ENCODE results near the gene IL17A.
A peak's percentile ranks its signal among the peaks of the same experiment; 100 is the strongest.

The IL17A gene

DNA sequence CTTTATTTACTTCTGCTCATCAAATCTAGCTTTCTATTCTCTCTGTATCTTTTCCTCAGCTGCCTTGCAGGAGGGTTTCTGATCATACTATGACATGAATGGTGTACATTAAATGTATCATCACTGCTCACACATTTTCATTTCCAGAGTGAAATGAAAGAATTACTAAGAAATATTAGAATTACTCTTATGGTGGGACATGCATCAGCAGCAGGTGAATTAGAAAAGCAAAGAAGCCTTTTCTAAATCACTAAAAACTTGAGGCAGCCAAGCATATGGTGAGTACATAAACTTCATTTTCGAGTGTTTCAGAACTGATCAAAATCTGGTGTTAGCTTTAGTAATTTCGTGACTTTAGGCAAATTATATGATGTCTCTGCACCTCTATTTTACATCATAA lies 23.6 kb downstream of the IL17A start:
- H3K4me1 ChIP-seq (ENCODE audit: control insufficient read depth, low read depth, low read length), result no peaks in the 10 kb centered on the region
- H3K79me1 ChIP-seq (ENCODE audit: low read length), result no peaks in the 10 kb centered on the region
- H3K9ac ChIP-seq (ENCODE audit: low read length), result no peak overlapping the region
- no peak overlapping the region for H3K4me3 ChIP-seq (ENCODE audit: low read length)
- no peak overlapping the region for H3K4ac ChIP-seq (ENCODE audit: low read depth, low read length)
- no peak overlapping the region for H4K8ac ChIP-seq (ENCODE audit: low read depth, low read length)
- H2BK5ac ChIP-seq (ENCODE audit: low read length), result no peak overlapping the region
- no peak overlapping the region for H3K18ac ChIP-seq (ENCODE audit: low read length)
- H3K4me2 ChIP-seq (ENCODE audit: low read length), result no peak overlapping the region
- H2BK15ac ChIP-seq (replicated peaks; ENCODE audit: low read depth), result no peak overlapping the region
- no peak overlapping the region for H3K56ac ChIP-seq (ENCODE audit: low read length)
- no peaks in the 10 kb centered on the region for H3K79me2 ChIP-seq (ENCODE audit: control insufficient read depth, insufficient read depth, low read length)
- no CpG with 5 or more reads among the region's 2 CpGs for WGBS (ENCODE audit: extremely low coverage, insufficient coverage, low lambda C conversion rate)
- no peak overlapping the region for H3K27ac ChIP-seq (ENCODE audit: low read depth, low read length)
- DNase-seq, result no peak
- no peak overlapping the region for H2AK5ac ChIP-seq (ENCODE audit: low read length)
- no peaks in the 10 kb centered on the region for H3K27me3 ChIP-seq (ENCODE audit: insufficient read depth, low read length, poor library complexity)
- H3K36me3 ChIP-seq (ENCODE audit: control insufficient read depth, insufficient read depth, low read length), result no peaks in the 10 kb centered on the region
- H2BK120ac ChIP-seq (ENCODE audit: low read depth, low read length), result no peak overlapping the region
- H4K5ac ChIP-seq (ENCODE audit: low read length), result no peak overlapping the region
- no peak overlapping the region for H3K23ac ChIP-seq (ENCODE audit: low read length)

GRCh38 chr6:52210227-52210626 lies 24.1 kb downstream of the IL17A start:
- DNase-seq, result no peak
- no peak overlapping the region for H3K18ac ChIP-seq (ENCODE audit: low read length)
- no peak overlapping the region for H2BK120ac ChIP-seq (ENCODE audit: low read depth, low read length)
- no peaks in the 10 kb centered on the region for H3K36me3 ChIP-seq (ENCODE audit: control insufficient read depth, insufficient read depth, low read length)
- WGBS (ENCODE audit: extremely low coverage, insufficient coverage, low lambda C conversion rate), result no CpG with 5 or more reads among the region's 2 CpGs
- H3K56ac ChIP-seq (ENCODE audit: low read length), result no peak overlapping the region
- no peak overlapping the region for H3K9ac ChIP-seq (ENCODE audit: low read length)
- H3K79me2 ChIP-seq (ENCODE audit: control insufficient read depth, insufficient read depth, low read length), result no peaks in the 10 kb centered on the region
- H3K27me3 ChIP-seq (ENCODE audit: insufficient read depth, low read length, poor library complexity), result no peaks in the 10 kb centered on the region
- H2BK5ac ChIP-seq (ENCODE audit: low read length), result no peak overlapping the region
- no peak overlapping the region for H4K5ac ChIP-seq (ENCODE audit: low read length)
- H3K27ac ChIP-seq (ENCODE audit: low read depth, low read length), result no peak overlapping the region
- H3K23ac ChIP-seq (ENCODE audit: low read length), result no peak overlapping the region
- H3K4me2 ChIP-seq (ENCODE audit: low read length), result no peak overlapping the region
- no peak overlapping the region for H2AK5ac ChIP-seq (ENCODE audit: low read length)
- no peak overlapping the region for H3K4ac ChIP-seq (ENCODE audit: low read depth, low read length)
- no peak overlapping the region for H4K8ac ChIP-seq (ENCODE audit: low read depth, low read length)
- H2BK15ac ChIP-seq (replicated peaks; ENCODE audit: low read depth), result no peak overlapping the region
- no peaks in the 10 kb centered on the region for H3K79me1 ChIP-seq (ENCODE audit: low read length)
- no peak overlapping the region for H3K4me3 ChIP-seq (ENCODE audit: low read length)
- H3K4me1 ChIP-seq (ENCODE audit: control insufficient read depth, low read depth, low read length), result no peaks in the 10 kb centered on the region

- H3K18ac ChIP-seq (ENCODE audit: low read length), result no peak overlapping the region
- no peak overlapping the region for H3K23ac ChIP-seq (ENCODE audit: low read length)
- no peak overlapping the region for H2BK15ac ChIP-seq (replicated peaks; ENCODE audit: low read depth)
- H3K56ac ChIP-seq (ENCODE audit: low read length), result no peak overlapping the region
- H3K9ac ChIP-seq (ENCODE audit: low read length), result no peak overlapping the region
- H2AK5ac ChIP-seq (ENCODE audit: low read length), result no peak overlapping the region
- H3K79me2 ChIP-seq (ENCODE audit: control insufficient read depth, insufficient read depth, low read length), result no peaks in the 10 kb centered on the region
- no peaks in the 10 kb centered on the region for H3K4me1 ChIP-seq (ENCODE audit: control insufficient read depth, low read depth, low read length)
- H3K79me1 ChIP-seq (ENCODE audit: low read length), result no peaks in the 10 kb centered on the region
- H2BK120ac ChIP-seq (ENCODE audit: low read depth, low read length), result no peak overlapping the region
- H3K27ac ChIP-seq (ENCODE audit: low read depth, low read length), result no peak overlapping the region
- H4K5ac ChIP-seq (ENCODE audit: low read length), result no peak overlapping the region
- WGBS (ENCODE audit: extremely low coverage, insufficient coverage, low lambda C conversion rate), result no CpG with 5 or more reads among the region's 2 CpGs
- H4K8ac ChIP-seq (ENCODE audit: low read depth, low read length), result no peak overlapping the region
- H3K4me2 ChIP-seq (ENCODE audit: low read length), result no peak overlapping the region
- no peak overlapping the region for H3K4me3 ChIP-seq (ENCODE audit: low read length)
- H3K27me3 ChIP-seq (ENCODE audit: insufficient read depth, low read length, poor library complexity), result no peaks in the 10 kb centered on the region
- peak; percentile 11 for DNase-seq
- H3K36me3 ChIP-seq (ENCODE audit: control insufficient read depth, insufficient read depth, low read length), result no peaks in the 10 kb centered on the region
- H3K4ac ChIP-seq (ENCODE audit: low read depth, low read length), result no peak overlapping the region
- no peak overlapping the region for H2BK5ac ChIP-seq (ENCODE audit: low read length)
These were observed 27.0 kb downstream of the IL17A start for GRCh38 chr6:52213127-52213526.

GRCh38 chr6:52215787-52216186 lies 29.6 kb downstream of the IL17A start:
- Histone ChIP-seq H2BK5ac (ENCODE audit: low read length) (no peak overlapping the region), H3K27me3 (ENCODE audit: insufficient read depth, low read length, poor library complexity) (no peaks in the 10 kb centered on the region), H2AK5ac (ENCODE audit: low read length) (no peak overlapping the region), H3K4me2 (ENCODE audit: low read length) (no peak overlapping the region), H3K4me3 (ENCODE audit: low read length) (no peak overlapping the region), H3K79me1 (ENCODE audit: low read length) (no peaks in the 10 kb centered on the region), H3K9ac (ENCODE audit: low read length) (no peak overlapping the region), H3K4me1 (ENCODE audit: control insufficient read depth, low read depth, low read length) (no peaks in the 10 kb centered on the region), H4K5ac (ENCODE audit: low read length) (no peak overlapping the region), H3K18ac (ENCODE audit: low read length) (no peak overlapping the region), H2BK120ac (ENCODE audit: low read depth, low read length) (no peak overlapping the region), H3K36me3 (ENCODE audit: control insufficient read depth, insufficient read depth, low read length) (no peaks in the 10 kb centered on the region), H3K23ac (ENCODE audit: low read length) (no peak overlapping the region), H3K56ac (ENCODE audit: low read length) (no peak overlapping the region), H3K27ac (ENCODE audit: low read depth, low read length) (no peak overlapping the region), H3K4ac (ENCODE audit: low read depth, low read length) (no peak overlapping the region), H4K8ac (ENCODE audit: low read depth, low read length) (no peak overlapping the region), H3K79me2 (ENCODE audit: control insufficient read depth, insufficient read depth, low read length) (no peaks in the 10 kb centered on the region), H2BK15ac (replicated peaks; ENCODE audit: low read depth) (no peak overlapping the region)
- DNase-seq, result no peak

DNA sequence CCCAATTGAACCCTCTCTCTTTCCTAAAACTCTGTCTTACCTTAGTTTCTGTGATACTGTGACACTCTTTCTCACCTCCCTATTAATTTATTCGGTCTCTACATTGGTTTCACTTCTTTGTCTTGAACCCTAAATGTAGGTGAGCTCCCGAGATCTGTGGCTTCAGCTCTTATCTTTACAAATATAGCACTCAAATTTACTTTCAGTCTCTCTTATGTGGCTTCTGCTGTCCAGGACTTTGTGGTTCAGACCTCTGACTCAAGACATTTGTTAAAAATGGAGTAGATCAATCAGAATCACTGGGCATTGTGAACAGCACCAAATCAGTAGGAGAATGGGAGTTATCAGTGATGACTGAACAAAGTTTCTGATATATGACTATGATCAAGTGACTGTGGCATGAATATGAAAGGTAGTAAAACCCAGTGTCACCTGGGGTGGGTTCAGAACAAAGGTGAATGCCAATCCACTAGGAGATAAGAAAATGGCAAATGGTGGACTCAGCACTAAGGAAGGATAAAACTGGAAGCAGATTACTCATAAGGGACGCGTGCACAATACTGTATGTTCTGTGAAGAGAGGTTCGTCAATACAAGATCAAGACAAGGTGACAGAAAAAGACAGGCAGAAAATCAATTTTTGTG lies 30.9 kb downstream of the IL17A start:
- H3K4me1 ChIP-seq (ENCODE audit: control insufficient read depth, low read depth, low read length), result no peaks in the 10 kb centered on the region
- H3K18ac ChIP-seq (ENCODE audit: low read length), result no peak overlapping the region
- no peak overlapping the region for H2BK5ac ChIP-seq (ENCODE audit: low read length)
- H3K79me1 ChIP-seq (ENCODE audit: low read length), result no peaks in the 10 kb centered on the region
- H3K27ac ChIP-seq (ENCODE audit: low read depth, low read length), result no peak overlapping the region
- no peak overlapping the region for H2AK5ac ChIP-seq (ENCODE audit: low read length)
- H2BK15ac ChIP-seq (replicated peaks; ENCODE audit: low read depth), result no peak overlapping the region
- no peak for DNase-seq
- H3K4ac ChIP-seq (ENCODE audit: low read depth, low read length), result no peak overlapping the region
- H3K36me3 ChIP-seq (ENCODE audit: control insufficient read depth, insufficient read depth, low read length), result no peaks in the 10 kb centered on the region
- no peak overlapping the region for H3K23ac ChIP-seq (ENCODE audit: low read length)
- no peak overlapping the region for H3K56ac ChIP-seq (ENCODE audit: low read length)
- no peak overlapping the region for H4K8ac ChIP-seq (ENCODE audit: low read depth, low read length)
- H3K4me2 ChIP-seq (ENCODE audit: low read length), result no peak overlapping the region
- H2BK120ac ChIP-seq (ENCODE audit: low read depth, low read length), result no peak overlapping the region
- no peaks in the 10 kb centered on the region for H3K27me3 ChIP-seq (ENCODE audit: insufficient read depth, low read length, poor library complexity)
- no peak overlapping the region for H3K9ac ChIP-seq (ENCODE audit: low read length)
- H4K5ac ChIP-seq (ENCODE audit: low read length), result no peak overlapping the region
- no CpG with 5 or more reads among the region's 5 CpGs for WGBS (ENCODE audit: extremely low coverage, insufficient coverage, low lambda C conversion rate)
- no peaks in the 10 kb centered on the region for H3K79me2 ChIP-seq (ENCODE audit: control insufficient read depth, insufficient read depth, low read length)
- H3K4me3 ChIP-seq (ENCODE audit: low read length), result no peak overlapping the region

DNA sequence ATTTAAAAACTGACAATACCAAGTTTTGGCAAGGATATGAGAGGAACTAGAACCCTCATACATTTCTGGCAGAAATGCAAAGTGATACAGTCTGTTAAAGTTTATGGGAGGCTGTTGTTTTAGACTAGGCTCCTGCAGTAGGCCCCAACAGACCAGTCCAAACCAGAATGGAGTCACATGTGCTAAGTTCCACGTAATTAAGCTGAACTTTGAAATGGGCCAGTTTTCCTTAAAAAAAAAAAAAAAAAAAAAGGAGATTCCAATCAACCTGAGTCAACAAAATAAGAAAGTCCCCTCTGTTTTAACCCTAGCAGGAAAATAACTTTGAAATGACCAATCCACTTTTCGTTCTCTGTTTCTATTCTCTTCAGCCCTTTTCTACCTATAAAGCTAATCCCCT lies 31.6 kb downstream of the IL17A start:
- Histone ChIP-seq H4K5ac (ENCODE audit: low read length) (no peak overlapping the region), H3K56ac (ENCODE audit: low read length) (no peak overlapping the region), H2AK5ac (ENCODE audit: low read length) (no peak overlapping the region), H2BK15ac (replicated peaks; ENCODE audit: low read depth) (no peak overlapping the region), H3K79me1 (ENCODE audit: low read length) (no peaks in the 10 kb centered on the region), H2BK120ac (ENCODE audit: low read depth, low read length) (no peak overlapping the region), H3K4me3 (ENCODE audit: low read length) (no peak overlapping the region), H3K9ac (ENCODE audit: low read length) (no peak overlapping the region), H3K4me2 (ENCODE audit: low read length) (no peak overlapping the region), H4K8ac (ENCODE audit: low read depth, low read length) (no peak overlapping the region), H3K79me2 (ENCODE audit: control insufficient read depth, insufficient read depth, low read length) (no peaks in the 10 kb centered on the region), H3K18ac (ENCODE audit: low read length) (no peak overlapping the region), H3K23ac (ENCODE audit: low read length) (no peak overlapping the region), H3K27ac (ENCODE audit: low read depth, low read length) (no peak overlapping the region), H3K4me1 (ENCODE audit: control insufficient read depth, low read depth, low read length) (no peaks in the 10 kb centered on the region), H2BK5ac (ENCODE audit: low read length) (no peak overlapping the region), H3K27me3 (ENCODE audit: insufficient read depth, low read length, poor library complexity) (no peaks in the 10 kb centered on the region), H3K36me3 (ENCODE audit: control insufficient read depth, insufficient read depth, low read length) (no peaks in the 10 kb centered on the region), H3K4ac (ENCODE audit: low read depth, low read length) (no peak overlapping the region)
- WGBS (ENCODE audit: extremely low coverage, insufficient coverage, low lambda C conversion rate), result no CpG with 5 or more reads among the region's 2 CpGs
- no peak for DNase-seq

Measured in mesendoderm (in vitro differentiated cells).